Erythroblast (primary cell): ENCODE measurements around the gene PHKG2.

ENCODE experiments used
- GATA1 ChIP-seq: IDR thresholded peaks from 2 replicates; pipeline ENCODE4 v1.6.1; 2011; ENCODE audit warnings: low read depth, mild to moderate bottlenecking, control low read depth, low read length, moderate library complexity
- POLR2A ChIP-seq: IDR thresholded peaks from 2 replicates; pipeline ENCODE4 v1.6.1; 2011; ENCODE audit warnings: mild to moderate bottlenecking, low read length

DNA sequence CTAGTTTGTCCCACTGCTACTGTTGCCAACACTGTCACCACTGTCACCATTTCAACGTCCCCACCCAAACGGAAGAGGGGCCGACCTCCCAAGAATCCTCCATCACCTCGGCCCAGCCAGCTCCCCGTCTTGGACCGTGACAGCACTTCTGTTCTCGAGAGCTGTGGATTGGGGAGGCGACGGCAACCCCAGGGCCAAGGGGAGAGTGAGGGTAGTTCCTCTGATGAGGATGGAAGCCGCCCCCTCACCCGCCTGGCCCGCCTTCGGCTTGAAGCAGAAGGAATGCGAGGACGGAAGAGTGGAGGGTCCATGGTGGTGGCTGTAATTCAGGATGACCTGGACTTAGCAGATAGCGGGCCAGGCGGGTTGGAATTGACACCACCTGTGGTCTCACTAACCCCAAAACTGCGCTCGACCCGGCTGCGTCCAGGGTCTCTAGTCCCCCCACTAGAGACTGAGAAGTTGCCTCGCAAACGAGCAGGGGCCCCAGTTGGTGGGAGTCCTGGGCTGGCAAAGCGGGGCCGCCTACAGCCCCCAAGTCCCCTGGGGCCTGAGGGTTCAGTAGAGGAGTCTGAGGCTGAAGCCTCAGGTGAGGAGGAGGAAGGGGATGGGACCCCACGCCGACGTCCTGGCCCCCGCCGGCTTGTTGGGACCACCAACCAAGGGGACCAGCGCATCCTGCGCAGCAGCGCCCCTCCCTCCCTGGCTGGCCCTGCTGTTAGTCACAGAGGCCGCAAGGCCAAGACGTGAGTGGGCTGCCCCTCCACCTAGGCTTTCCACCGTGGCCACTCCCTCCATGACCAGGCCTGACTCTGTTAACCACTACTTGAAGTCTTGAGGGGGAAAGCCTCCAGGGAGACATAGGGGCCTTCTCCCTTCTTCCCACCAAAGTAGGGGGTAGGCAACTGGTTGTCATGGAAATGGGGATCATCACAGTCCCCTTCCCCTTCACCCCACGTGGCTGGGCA lies 9.0 kb upstream of the PHKG2 start:
- TF ChIP-seq POLR2A (no peak), GATA1 (no peak)
